Psoas muscle (tissue), 8 donors: ENCODE results near the gene SRI. TPM values are rescaled to one million over a fixed set of nuclear protein-coding genes. Genes with fewer than 3 reads are reported as not detected.

Source experiments
- ATAC-seq, 4 donors: fragments of 200-7000 bp; cut with Tn5 transposase; one replicate each; pipeline ENCODE4 v1.9.1; 2020; ENCODE audit warnings: moderate library complexity in 3 of 4, mild to moderate bottlenecking in 2 of 4
- DNase-seq, 2 donors: peaks; one replicate each; pipeline ENCODE4 v3.0.0-alpha.2; 2020
- H3K27ac ChIP-seq: fragments of 200-600 bp; one replicate; pipeline ENCODE4 v1.8.0; 2022
- H3K27me3 ChIP-seq, 3 donors: fragments of 200-600 bp in 1 of 3; one replicate each; pipeline versions ENCODE4 v1.6.1 to v1.8.0; 2013 to 2022; ENCODE audit warnings: low read length in 2 of 3, mild to moderate bottlenecking in 2 of 3, moderate library complexity in 1 of 3; ENCODE audit not compliant: insufficient read depth in 3 of 3
- H3K36me3 ChIP-seq, 2 donors: fragments of 200-600 bp in 1 of 2; one replicate each; pipeline versions ENCODE4 v1.6.1 to v1.8.0; 2013 to 2022; ENCODE audit warnings: low read depth in 1 of 2, mild to moderate bottlenecking in 1 of 2, moderate library complexity in 1 of 2; ENCODE audit not compliant: insufficient read depth in 1 of 2
- H3K4me1 ChIP-seq: fragments of 200-600 bp; one replicate; pipeline ENCODE4 v1.8.0; 2022
- H3K4me3 ChIP-seq: fragments of 200-600 bp; one replicate; pipeline ENCODE4 v1.8.0; 2022; ENCODE audit warnings: mild to moderate bottlenecking
- H3K9me3 ChIP-seq: fragments of 200-600 bp; one replicate; pipeline ENCODE4 v1.8.0; 2022
- CTCF ChIP-seq: fragments of 200-600 bp; IDR thresholded peaks from one replicate; pipeline ENCODE4 v1.8.0; 2022; ENCODE audit warnings: antibody characterized with exemption
- WGBS, 3 donors: extraction: QIAGEN DNeasy Blood & Tissue Kit; methylation state at CpG; one replicate each; pipeline versions ENCODE4 v1.1.6 to v1.1.7; 2013; 5-methylcytosine and 5-hydroxymethylcytosine counted together
- intact Hi-C, 2 donors: fragments of 100-400 bp; cut with DNase I; formaldehyde crosslinking; loops; one replicate each; pipeline versions ENCODE4 v1.11.0 to v1.14.2; 2022
- polyA plus RNA-seq, 3 donors: library from polyadenylated mRNA; stranded (reverse); fragments of 200-250 nt; gene quantifications; one replicate each; pipeline ENCODE4 v1.2.3, GENCODE V29; 2013
- total RNA-seq, 4 donors: library from RNA; stranded (reverse); fragmentation: NEBNext Ultra II Directional in 2 of 4; extraction: Animal tissue kit (Norgen Biotek cat#: 25700) in 2 of 4; gene quantifications; one replicate each; pipeline versions ENCODE4 v1.2.1 to v1.2.4, GENCODE V29; 2021 to 2023
- donor health status: healthy with polysubstance abuse.
- donor health status: DM: no; HTN: no; CAD: no; lungs with moderate emphysema.
- donor health status: Bipolar disorder and iron deficiency.
- donor health status: healthy.
- donor health status: DM: yes; HTN: yes; CAD: no.
- donor health status: DM: no; HTN: no; CAD: no.
- donor health status: DM: no; HTN: no; CAD: no.
- donor health status: DM: yes; HTN: yes; CAD: no.

The SRI gene
- total and polyA plus RNA-seq, 7 donors, result 24.4 to 46.7 (median 38.0) TPM

GRCh38 chr7:88229302-88229995 is 9.6 kb upstream of the SRI start:
- 96 to 98% (median 97%) methylated on average over 4 of the region's 4 CpGs for WGBS, 3 donors
- H3K27me3 ChIP-seq, result no peaks in the 10 kb centered on the region
- DNase-seq (no peak), ATAC-seq (no peak)
- intact Hi-C loops, result no loop called here
- no peak for TF ChIP-seq CTCF
- H3K27ac ChIP-seq, result no peak overlapping the region
- H3K4me3 ChIP-seq, result no peak overlapping the region
- H3K4me1 ChIP-seq, result no peaks in the 10 kb centered on the region
- no peaks in the 10 kb centered on the region for H3K9me3 ChIP-seq
- H3K36me3 ChIP-seq, result no peaks in the 10 kb centered on the region

- H3K9me3 ChIP-seq, result no peaks in the 10 kb centered on the region
- H3K27ac ChIP-seq, result no peak overlapping the region
- H3K36me3 ChIP-seq, result no peaks in the 10 kb centered on the region
- H3K27me3 ChIP-seq, result no peaks in the 10 kb centered on the region
- no peak for ATAC-seq
- DNase-seq, result no peak
- H3K4me3 ChIP-seq, result no peak overlapping the region
- intact Hi-C loops, result no loop called here
- no peaks in the 10 kb centered on the region for H3K4me1 ChIP-seq
- WGBS, 3 donors, result 86 to 94% (median 88%) methylated on average over 6 of the region's 6 CpGs
- no peak for TF ChIP-seq CTCF
Observed at GRCh38 chr7:88226886-88227516, 7.2 kb upstream of the SRI start.

GRCh38 chr7:88226201-88226600 is 6.4 kb upstream of the SRI start:
- Histone ChIP-seq H3K4me3 (no peak overlapping the region), H3K27me3 (no peaks in the 10 kb centered on the region), H3K9me3 (no peaks in the 10 kb centered on the region), H3K36me3 (no peaks in the 10 kb centered on the region), H3K27ac (no peak overlapping the region), H3K4me1 (no peaks in the 10 kb centered on the region)
- WGBS, 3 donors, result 89 to 91% (median 89%) methylated on average over 4 of the region's 4 CpGs
- DNase-seq, result no peak
- ATAC-seq, result no peak
- intact Hi-C loops, result no loop called here
- no peak for TF ChIP-seq CTCF

- Histone ChIP-seq H3K27ac (no peak overlapping the region), H3K36me3 (no peaks in the 10 kb centered on the region), H3K27me3 (no peaks in the 10 kb centered on the region), H3K4me1 (no peaks in the 10 kb centered on the region), H3K4me3 (no peak overlapping the region), H3K9me3 (no peaks in the 10 kb centered on the region)
- TF ChIP-seq CTCF, result no peak
- ATAC-seq (no peak), DNase-seq (no peak)
- intact Hi-C loops, result no loop called here
- WGBS, 3 donors, result 58 to 72% (median 63%) methylated on average over 2 of the region's 2 CpGs
Observed at GRCh38 chr7:88224601-88225275, 4.9 kb upstream of the SRI start.
